Caco-2 (cell line): ENCODE results near the gene IL19. TPM values are rescaled to one million over a fixed set of nuclear protein-coding genes. Genes with fewer than 3 reads are reported as not detected.

ENCODE experiments used
- BruUV-seq: library from RNA; stranded (reverse); fragments of 400-500 nt; replicated peaks from 2 replicates; lab custom pipeline; 2021; lab: Mats Ljungman, UMichigan
- CTCF ChIA-PET: fragments of 300-600 bp; sonication (Branson Sonifier 250); formaldehyde crosslinking; loops from one replicate; lab custom pipeline; 2022; ENCODE audit warnings: antibody characterized with exemption; lab: Charles Lee
- POLR2A ChIA-PET: fragments of 300-600 bp; sonication (Branson Sonifier 250); formaldehyde crosslinking; loops from one replicate; lab custom pipeline; 2022; ENCODE audit warnings: antibody characterized with exemption; lab: Charles Lee
- DNase-seq, 2 experiments: peaks; one replicate each; pipeline versions ENCODE4 v3.0.0 to v3.0.0-alpha.2; 2020 to 2022
- H3K27me3 ChIP-seq: replicated peaks from 2 replicates; pipeline ENCODE4 v1.6.0; 2011; ENCODE audit warnings: low read length; ENCODE audit not compliant: control insufficient read depth, insufficient read depth
- H3K36me3 ChIP-seq: 2 replicates; pipeline ENCODE4 v1.5.1; 2011; ENCODE audit warnings: low read length; ENCODE audit not compliant: control insufficient read depth, insufficient read depth
- H3K4me1 ChIP-seq: fragments of 250-450 bp; sonication (Bioruptor Pico); 2 replicates; pipeline ENCODE4 v1.5.1; 2020; ENCODE audit warnings: mild to moderate bottlenecking
- H3K4me3 ChIP-seq: 2 replicates; pipeline ENCODE4 v1.5.1; 2011; ENCODE audit warnings: low read depth, mild to moderate bottlenecking, control low read depth, low read length
- H3K9me3 ChIP-seq: fragments of 250-450 bp; sonication (Bioruptor Pico); 2 replicates; pipeline ENCODE4 v1.5.1; 2020; ENCODE audit warnings: mild to moderate bottlenecking, moderate library complexity
- H3K27ac Mint-ChIP-seq: one replicate; pipeline ENCODE4 v1.8.0; 2022; ENCODE audit warnings: mixed read lengths; ENCODE audit not compliant: unreplicated experiment
- H3K27me3 Mint-ChIP-seq: one replicate; pipeline ENCODE4 v1.8.0; 2022; ENCODE audit warnings: mixed read lengths; ENCODE audit not compliant: insufficient read depth, unreplicated experiment
- H3K36me3 Mint-ChIP-seq: one replicate; pipeline ENCODE4 v1.8.0; 2022; ENCODE audit warnings: mild to moderate bottlenecking, mixed read lengths; ENCODE audit not compliant: insufficient read depth, unreplicated experiment
- H3K4me1 Mint-ChIP-seq: one replicate; pipeline ENCODE4 v1.8.0; 2022; ENCODE audit warnings: low read depth, mixed read lengths; ENCODE audit not compliant: unreplicated experiment
- H3K4me3 Mint-ChIP-seq: one replicate; pipeline ENCODE4 v1.8.0; 2022; ENCODE audit warnings: mild to moderate bottlenecking, moderate library complexity, mixed read lengths; ENCODE audit not compliant: unreplicated experiment
- H3K9me3 Mint-ChIP-seq: one replicate; pipeline ENCODE4 v1.8.0; 2022; ENCODE audit warnings: mixed read lengths; ENCODE audit not compliant: unreplicated experiment
- intact Hi-C: fragments of 100-400 bp; cut with micrococcal nuclease; formaldehyde crosslinking; loops from one replicate; pipeline ENCODE4 v1.10.0; 2022; ENCODE audit not compliant: unreplicated experiment
- total RNA-seq: library from RNA; stranded (reverse); gene quantifications from 2 replicates; pipeline ENCODE4 v1.2.3, GENCODE V29; 2022
- TF ChIP-seq, protein P1 (sequence below), 2 experiments: fragments of 200-600 bp in 1 of 2; IDR thresholded peaks; 1 replicate in 1 of 2; 2 replicates in 1 of 2; pipeline versions ENCODE4 v1.5.1 to v1.8.0; 2011 to 2022; ENCODE audit warnings: antibody characterized with exemption in 1 of 2, control low read depth in 1 of 2, inconsistent platforms in 1 of 2, low read depth in 1 of 2, low read length in 1 of 2, mild to moderate bottlenecking in 1 of 2, moderate library complexity in 1 of 2; ENCODE audit not compliant: insufficient read depth in 1 of 2, severe bottlenecking in 1 of 2, unreplicated experiment in 1 of 2

Gene IL19
- total RNA-seq, 1 experiment from 2014 or later, result not detected

- Histone ChIP-seq H3K4me3 (no peak overlapping the region), H3K4me1 (no peaks in the 10 kb centered on the region), H3K27me3 (no peaks in the 10 kb centered on the region), H3K36me3 (no peaks in the 10 kb centered on the region), H3K9me3 (no peaks in the 10 kb centered on the region)
- intact Hi-C loops, result loop anchor here (5.0 kb wide), 1 partner anchor 46 kb away; no protein-coding TSS in a partner anchor
- DNase-seq, result no peak
- Mint-ChIP-seq H3K27ac (no peak overlapping the region), H3K4me3 (no peak overlapping the region), H3K36me3 (no peaks in the 10 kb centered on the region), H3K4me1 (no peaks in the 10 kb centered on the region), H3K27me3 (peaks cover 14% of the 10 kb centered on the region), H3K9me3 (no peaks in the 10 kb centered on the region)
- BruUV-seq, result no TSS peak
- ChIA-PET POLR2A (interaction anchor here (0.6 kb wide), 1 partner anchor 1204 kb away, joined by 10 read pairs; no protein-coding TSS in a partner anchor), CTCF (no interaction called here)
- TF ChIP-seq, protein P1, sequence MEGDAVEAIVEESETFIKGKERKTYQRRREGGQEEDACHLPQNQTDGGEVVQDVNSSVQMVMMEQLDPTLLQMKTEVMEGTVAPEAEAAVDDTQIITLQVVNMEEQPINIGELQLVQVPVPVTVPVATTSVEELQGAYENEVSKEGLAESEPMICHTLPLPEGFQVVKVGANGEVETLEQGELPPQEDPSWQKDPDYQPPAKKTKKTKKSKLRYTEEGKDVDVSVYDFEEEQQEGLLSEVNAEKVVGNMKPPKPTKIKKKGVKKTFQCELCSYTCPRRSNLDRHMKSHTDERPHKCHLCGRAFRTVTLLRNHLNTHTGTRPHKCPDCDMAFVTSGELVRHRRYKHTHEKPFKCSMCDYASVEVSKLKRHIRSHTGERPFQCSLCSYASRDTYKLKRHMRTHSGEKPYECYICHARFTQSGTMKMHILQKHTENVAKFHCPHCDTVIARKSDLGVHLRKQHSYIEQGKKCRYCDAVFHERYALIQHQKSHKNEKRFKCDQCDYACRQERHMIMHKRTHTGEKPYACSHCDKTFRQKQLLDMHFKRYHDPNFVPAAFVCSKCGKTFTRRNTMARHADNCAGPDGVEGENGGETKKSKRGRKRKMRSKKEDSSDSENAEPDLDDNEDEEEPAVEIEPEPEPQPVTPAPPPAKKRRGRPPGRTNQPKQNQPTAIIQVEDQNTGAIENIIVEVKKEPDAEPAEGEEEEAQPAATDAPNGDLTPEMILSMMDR (IDR thresholded peaks at IDR 0.05; ENCODE audit: insufficient read depth in 1 of 2, low read depth in 1 of 2, low read length in 1 of 2, severe bottlenecking in 1 of 2, unreplicated experiment in 1 of 2), result no peak
Observed at GRCh38 chr1:206866062-206866461, 95.5 kb downstream of the IL19 start.

GRCh38 chr1:206867239-206867638 is 96.7 kb downstream of the IL19 start:
- no peak for DNase-seq
- TF ChIP-seq, protein P1 (IDR thresholded peaks at IDR 0.05; ENCODE audit: insufficient read depth in 1 of 2, low read depth in 1 of 2, low read length in 1 of 2, severe bottlenecking in 1 of 2, unreplicated experiment in 1 of 2), result no peak
- H3K27me3 Mint-ChIP-seq, result peaks cover 10% of the 10 kb centered on the region
- H3K36me3 Mint-ChIP-seq, result no peaks in the 10 kb centered on the region
- POLR2A ChIA-PET, result no interaction called here
- no peak overlapping the region for H3K27ac Mint-ChIP-seq
- CTCF ChIA-PET, result interaction anchor here (0.6 kb wide), 1 partner anchor 13 kb away, joined by 5 read pairs; no protein-coding TSS in a partner anchor
- Histone ChIP-seq H3K9me3 (no peaks in the 10 kb centered on the region), H3K27me3 (no peaks in the 10 kb centered on the region), H3K4me3 (no peak overlapping the region), H3K4me1 (no peaks in the 10 kb centered on the region), H3K36me3 (no peaks in the 10 kb centered on the region)
- no TSS peak for BruUV-seq
- H3K4me3 Mint-ChIP-seq, result no peak overlapping the region
- no peaks in the 10 kb centered on the region for H3K4me1 Mint-ChIP-seq
- intact Hi-C loops, result loop anchor here (5.0 kb wide), 1 partner anchor 45 kb away; no protein-coding TSS in a partner anchor
- no peaks in the 10 kb centered on the region for H3K9me3 Mint-ChIP-seq

DNA sequence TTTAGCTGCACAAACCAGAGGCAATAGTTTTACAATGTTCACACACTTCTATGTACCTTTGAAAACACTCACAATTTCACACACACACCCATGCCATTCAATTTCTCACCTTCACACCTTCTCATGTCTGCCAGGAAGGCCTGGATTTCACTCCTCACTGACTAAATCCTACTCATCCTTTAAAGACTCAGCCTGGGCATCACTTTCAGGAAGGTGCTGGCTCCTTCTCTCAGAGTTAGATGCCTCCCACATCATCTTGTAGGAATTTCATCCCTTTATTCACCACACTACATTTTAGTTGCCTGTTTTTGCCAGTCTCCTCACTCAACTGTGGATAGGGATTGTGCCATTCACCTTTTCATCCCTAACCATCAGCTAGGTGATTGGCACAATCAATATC is 97.1 kb downstream of the IL19 start:
- no peak overlapping the region for H3K4me3 Mint-ChIP-seq
- no peaks in the 10 kb centered on the region for H3K27me3 ChIP-seq
- no peaks in the 10 kb centered on the region for H3K4me1 ChIP-seq
- no peaks in the 10 kb centered on the region for H3K9me3 ChIP-seq
- ChIA-PET CTCF (interaction anchor here (0.6 kb wide), 1 partner anchor 13 kb away, joined by 5 read pairs; no protein-coding TSS in a partner anchor), POLR2A (no interaction called here)
- H3K27ac Mint-ChIP-seq, result no peak overlapping the region
- H3K9me3 Mint-ChIP-seq, result no peaks in the 10 kb centered on the region
- H3K4me3 ChIP-seq, result no peak overlapping the region
- H3K27me3 Mint-ChIP-seq, result peaks cover 10% of the 10 kb centered on the region
- H3K4me1 Mint-ChIP-seq, result no peaks in the 10 kb centered on the region
- TF ChIP-seq, protein P1 (IDR thresholded peaks at IDR 0.05; ENCODE audit: insufficient read depth in 1 of 2, low read depth in 1 of 2, low read length in 1 of 2, severe bottlenecking in 1 of 2, unreplicated experiment in 1 of 2), result no peak
- DNase-seq, result no peak
- no peaks in the 10 kb centered on the region for H3K36me3 ChIP-seq
- BruUV-seq, result no TSS peak
- H3K36me3 Mint-ChIP-seq, result no peaks in the 10 kb centered on the region
- intact Hi-C loops, result loop anchor here (5.0 kb wide), 1 partner anchor 45 kb away; no protein-coding TSS in a partner anchor
